GM21515 (cell line): ENCODE data around the gene ALS2CL.

Source experiments
- ATAC-seq: cut with Tn5 transposase; IDR thresholded peaks from one replicate; pipeline ENCODE4 v1.9.1; 2021; ENCODE audit not compliant: unreplicated experiment

Gene ALS2CL

DNA sequence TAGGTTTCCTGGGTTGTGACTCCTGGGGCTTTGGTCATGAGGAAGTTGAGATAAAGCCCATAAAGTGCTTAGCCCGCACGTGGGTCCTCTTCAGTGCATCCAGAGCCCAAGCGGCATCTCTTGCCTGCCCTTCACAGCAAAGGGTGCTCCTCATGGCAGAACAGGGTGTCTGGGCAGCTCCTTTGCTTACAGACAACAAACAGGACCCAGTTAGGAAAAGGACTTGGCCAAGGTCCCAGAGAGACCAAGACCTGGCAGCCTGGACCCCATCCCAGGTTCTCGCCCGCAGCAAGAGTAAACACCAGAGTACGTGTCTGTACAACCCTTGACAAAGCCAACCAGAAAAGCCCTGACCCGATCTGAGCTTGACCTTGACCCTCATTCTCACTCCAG is 27.0 kb downstream of the ALS2CL start:
- no peak for ATAC-seq

DNA sequence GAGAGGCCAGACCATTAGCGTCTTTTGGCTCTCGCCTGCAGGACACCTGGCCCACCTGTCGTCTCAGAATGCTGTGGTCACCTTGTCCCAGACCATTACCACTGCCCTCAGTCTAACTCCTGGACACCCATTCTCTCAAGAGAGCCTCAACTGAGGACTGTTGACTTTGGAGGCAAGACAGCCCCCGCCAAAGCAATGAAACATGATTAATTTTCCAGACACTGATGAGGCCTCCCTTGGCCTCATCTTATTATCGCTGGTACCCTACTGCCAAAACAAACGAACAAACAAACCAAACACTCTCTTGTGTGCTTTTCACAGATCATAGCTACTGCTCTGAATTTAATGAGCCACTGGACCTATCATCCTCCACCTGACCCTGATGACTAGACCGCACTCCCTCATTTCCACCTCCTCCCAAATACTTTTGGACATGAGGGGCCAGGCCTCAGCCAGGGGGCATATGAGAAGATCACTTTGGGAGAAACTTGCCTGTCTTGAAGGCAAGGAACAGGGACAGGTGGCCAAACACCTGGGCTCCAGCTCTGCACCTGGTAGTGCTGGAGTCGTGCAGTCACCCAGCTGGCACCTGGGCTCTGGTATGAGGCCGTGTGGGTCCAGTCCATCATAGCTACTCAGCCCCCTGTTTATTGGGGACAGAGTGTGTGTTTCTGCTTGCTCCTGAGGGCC is 27.6 kb downstream of the ALS2CL start:
- ATAC-seq, result no peak

DNA sequence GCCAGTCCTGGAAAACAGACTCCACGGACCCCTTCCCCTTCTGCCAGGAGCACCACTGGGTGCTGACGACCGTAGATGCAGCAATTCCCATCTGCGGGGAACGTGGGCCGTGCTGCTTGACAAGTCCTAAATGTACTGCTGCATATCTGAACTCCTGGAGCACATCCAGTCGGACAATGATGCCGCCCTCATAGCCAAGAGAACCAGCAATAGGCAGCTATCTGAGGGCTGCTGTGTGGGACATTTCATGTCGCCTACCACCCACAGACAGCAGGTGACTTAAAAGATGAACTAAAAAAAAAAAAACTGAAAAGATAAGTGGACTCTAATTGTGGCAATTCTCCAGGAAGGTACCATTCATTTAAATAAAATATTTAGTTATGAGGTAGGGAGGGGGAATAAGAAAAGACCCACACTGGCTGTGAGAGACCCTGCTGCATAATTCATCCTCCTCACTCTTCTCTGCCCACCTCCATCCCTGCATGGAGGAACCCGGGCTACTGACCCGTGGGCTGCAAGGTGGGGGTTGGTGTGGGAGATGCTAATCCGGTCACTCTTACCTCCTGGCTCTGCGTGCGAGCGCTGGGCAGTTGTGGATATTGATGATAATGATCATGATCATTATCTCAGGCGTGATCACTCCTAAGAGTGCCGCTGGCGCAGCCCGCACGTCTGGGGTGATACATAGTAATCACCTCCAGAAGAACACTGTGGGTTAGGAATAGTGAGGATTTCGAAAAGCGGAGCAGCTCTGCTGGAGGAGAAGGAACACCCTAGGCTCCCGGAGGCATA is 28.3 kb downstream of the ALS2CL start:
- ATAC-seq, result no peak

DNA sequence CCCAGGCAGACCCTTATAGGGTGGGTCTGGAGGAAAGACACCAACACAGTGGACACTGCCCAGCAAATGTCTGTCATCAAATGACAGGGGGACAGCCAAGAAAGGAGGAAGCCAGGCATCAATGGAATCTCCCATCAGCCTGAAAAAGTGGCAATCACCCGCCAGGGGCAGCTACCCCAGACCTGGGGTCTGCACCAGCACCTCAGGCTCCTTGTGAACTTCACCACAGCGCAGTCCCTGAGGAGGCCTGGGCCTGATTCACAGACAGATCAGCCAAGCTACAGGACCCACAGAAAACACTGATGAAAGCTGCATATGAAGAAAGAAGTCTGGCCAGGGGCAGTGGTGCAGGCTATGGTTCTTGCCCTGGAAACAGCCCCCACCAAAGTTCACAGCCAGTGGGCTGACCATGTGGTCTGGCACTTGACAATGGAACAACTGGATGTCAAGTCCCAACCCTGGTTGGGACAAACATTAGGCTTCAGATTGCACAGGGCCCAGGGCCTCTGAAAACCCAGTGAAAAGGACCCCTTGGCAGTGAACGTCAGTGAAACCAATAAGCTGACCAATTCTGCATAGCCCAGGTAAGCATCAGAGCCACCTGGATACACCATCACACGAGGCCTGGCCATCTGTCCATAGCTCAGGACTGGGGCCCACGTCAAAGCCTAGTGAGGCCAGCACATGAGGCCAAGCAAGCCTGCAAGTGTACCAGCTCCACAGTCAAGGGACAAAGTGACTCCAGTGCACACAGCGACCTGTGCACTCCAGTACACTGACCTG is 29.1 kb downstream of the ALS2CL start:
- ATAC-seq, result no peak

DNA sequence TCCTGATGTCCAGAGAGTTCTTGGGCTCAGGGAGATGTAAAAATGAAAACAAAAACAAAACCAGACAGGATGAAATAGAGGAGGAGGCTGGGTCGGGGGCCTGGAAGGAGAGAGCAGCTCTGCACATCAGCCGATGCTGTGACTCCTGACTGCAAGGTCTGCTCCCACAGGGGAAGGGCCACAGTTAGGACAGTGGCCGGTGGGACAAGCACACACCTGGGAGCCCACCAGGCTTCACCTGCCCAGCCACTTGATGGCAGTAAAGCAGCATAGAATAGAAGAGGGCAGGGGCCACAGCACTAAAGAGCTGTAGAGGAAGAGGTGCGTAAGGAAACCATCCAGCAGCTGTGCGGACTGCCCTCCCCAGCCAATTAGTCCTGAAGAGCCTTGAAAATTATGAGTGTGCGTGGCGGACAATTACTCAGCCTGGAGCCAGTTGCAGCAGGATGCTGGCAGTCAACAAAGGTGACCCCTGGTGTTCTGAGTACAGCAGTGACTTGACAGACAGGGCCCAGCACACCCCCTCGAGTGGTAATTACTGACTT is 29.8 kb downstream of the ALS2CL start:
- ATAC-seq, result no peak

DNA sequence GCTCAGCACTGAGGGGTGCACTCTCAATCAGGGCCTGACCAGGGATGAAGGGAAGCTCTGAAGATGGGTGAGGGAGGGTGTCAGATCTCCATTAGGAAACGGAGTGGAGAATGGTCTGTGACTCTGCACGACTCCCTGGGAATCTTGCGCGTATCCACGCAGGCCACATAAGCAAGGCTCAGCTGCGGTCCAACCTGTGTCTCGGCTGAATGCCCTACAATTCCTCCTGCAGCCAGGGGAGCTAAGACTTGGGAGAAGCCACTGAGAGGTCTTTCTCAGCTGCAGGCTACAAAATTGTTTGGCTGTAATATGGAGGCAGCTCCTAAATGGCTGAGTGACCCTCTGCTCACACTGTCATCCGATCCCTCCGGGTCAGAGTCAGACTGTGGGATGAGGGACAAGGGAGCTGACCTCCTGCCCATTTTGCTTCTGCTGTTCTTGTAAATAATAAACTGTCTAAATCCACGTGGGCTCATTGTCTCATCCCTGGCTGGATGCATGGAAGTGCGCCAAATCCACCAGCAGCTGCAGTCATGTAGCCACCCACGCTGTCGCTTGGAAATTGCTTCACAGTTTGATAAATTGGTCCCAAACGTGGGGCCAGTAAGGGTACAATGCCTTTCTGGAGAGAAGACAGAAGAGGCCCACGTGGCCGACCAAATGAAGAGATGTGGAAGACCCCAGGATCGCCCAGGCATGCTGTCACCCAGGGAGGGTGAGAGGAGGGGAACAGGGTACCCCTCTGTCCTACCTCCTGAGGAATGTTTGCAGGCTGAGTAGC is 30.5 kb downstream of the ALS2CL start:
- no peak for ATAC-seq

DNA sequence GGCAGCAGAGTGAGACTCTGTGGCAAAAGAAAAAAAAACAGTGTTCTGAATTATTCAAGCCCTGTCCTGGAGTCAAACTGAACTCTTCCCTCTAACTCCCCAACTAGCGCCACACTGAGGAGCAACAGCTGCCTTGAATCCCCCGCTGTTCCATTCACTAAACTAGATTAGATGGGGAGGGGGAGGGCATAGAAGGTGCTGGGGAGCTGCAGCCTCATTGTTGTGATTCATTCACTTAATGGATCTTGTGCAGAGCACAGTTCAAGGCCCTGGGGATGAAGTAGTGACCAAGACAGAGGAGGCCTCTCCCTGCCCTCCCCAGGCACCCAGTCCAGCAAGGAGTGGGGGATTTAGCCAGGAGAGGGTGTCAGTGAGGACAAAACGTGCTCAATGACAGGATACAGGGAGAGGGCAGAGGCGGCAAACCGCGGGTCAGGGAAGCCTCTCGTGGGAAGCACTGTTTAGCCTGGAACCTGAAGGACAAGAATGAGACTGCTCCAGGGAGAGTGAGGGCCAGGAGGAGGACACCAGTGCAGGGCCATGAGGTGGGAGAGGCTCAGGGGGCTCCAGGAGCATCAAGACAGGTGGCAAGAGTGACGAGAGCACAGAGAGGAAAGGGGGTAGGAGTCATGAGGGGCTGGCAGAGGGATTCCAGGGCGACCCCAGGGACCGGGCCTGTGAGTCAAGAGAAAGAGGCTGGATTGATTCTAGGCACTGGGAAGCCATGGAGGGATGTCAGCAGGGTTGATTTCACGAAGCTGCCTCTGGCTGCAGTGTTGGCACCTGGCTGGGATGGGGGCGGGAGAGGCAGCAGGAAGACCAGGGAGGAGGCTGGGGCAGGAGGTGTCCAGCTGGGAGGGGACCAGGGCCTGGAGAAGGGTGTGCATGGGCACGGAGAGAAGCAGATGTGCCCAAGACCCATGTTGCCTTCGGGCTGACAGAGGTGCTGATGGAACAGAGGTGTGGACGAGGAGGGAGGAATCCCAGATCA is 31.4 kb downstream of the ALS2CL start:
- ATAC-seq, result no peak

DNA sequence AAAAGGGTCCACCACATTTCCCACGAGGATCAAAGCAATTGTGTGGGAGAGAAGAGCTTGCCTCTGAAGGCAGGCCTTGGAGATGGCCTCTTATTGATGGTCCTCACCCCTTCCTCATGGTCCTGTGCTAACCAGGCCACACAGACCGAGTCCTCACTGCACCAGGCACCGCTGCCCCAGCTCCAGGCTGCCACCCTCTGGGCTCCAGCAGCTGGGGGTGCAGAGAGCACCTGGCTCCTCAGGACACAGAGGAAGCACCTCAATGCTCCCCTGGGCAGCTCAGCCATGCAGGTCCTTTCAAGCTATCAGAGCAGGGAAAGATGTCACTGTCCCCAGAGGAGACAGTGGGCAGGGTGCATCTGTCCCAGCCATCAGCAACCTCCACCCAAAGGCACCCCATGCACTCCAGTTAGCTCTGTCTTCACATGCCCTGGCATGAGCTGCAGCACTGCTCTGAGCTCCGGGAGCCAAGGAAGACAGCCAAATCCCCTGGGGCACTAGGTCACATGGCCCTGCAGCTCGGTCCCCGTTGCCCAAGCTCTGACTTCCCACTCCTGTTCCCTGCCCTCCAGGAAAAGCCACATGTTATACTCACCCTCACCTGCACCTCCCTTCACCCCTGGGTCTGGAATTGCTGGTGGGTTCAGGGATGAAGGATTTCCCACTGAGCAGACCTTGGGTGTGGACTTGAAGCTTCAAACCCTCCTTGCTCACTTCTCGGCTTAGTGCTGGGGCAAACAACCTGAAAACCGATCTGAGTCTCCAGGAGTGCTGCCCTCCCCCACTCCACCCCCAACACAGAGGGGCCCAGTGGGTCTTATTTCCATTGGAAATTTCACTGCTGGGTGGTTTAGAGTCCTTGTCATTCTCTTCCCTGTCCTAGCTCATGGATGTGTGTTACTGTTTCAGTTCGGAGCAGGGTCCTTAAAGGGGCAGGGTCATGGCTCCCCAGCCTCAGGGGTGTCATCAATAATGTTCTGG is 32.6 kb downstream of the ALS2CL start:
- ATAC-seq, result no peak

DNA sequence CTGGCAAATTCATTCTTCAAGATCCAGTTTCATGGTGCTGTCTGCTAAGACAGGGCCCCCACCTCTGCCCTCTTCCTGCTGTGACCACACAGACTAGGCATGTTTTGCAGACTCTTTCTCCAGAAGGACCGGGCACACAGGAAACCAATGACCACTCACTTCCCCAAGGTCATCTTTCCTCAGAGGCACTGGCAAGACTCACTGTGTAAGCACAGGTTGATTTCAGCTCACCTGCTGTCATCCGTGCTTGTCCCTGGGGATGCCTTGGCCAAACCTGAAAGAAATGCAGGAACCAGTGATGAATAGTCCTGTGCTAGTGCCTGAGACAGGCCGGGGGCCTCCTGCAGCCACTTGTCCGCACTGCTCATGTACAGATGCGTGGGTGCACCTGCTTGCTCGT is 33.5 kb downstream of the ALS2CL start:
- ATAC-seq, result no peak

DNA sequence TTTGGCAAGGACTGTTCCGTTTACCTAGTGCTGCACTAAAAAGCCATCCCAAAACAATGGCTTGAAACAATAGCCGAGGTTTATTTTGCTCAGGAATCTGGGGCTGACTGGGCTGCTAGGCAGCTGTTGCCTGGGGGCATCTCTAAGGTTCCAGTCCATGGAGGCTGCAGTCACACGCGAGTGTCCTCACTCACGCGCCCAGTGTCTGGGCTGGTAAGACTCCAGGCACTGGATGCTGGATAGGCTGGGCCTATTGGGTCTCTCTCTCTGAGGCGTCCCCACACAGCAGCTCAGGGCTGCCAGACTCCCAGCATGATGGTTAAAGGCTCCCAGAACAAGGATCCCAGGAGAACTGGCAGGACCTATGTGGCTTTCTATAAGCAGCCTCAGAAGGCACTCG is 34.2 kb downstream of the ALS2CL start:
- no peak for ATAC-seq

DNA sequence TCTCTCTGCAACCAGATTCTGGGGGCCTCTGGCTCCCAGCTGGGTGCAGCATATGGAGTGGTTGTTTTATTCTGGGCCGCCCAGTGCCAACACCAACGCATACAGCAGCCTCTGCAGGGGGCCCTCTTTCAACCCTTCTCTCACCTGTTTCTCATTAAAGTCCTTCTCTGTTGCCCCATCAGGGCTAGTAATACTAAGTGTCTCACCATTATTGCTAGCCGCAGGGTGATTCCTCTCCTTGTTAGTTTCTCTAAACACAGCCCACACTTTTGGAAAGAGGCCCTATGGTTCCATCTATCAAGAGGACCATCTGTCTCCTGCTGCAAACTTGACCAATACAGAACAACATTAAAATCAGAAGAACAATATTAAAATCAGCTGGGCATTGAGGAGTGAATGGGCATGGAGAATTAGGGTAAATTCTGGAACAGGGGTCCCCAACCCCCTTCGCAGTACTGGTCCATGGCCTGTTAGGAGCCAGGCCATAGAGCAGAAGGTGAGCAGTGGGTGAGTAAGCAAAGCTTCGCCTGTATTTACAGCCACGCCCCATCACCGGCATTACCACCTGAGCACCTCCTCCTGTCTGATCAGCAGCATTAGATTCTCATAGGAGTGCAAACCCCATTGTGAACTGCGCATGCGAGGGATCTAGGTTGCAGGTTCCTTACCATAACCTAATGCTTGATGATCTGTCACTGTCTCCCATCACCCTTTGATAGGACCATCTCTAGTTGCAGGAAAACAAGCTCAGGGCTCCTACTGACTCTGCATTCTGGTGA is 36.5 kb downstream of the ALS2CL start:
- no peak for ATAC-seq

DNA sequence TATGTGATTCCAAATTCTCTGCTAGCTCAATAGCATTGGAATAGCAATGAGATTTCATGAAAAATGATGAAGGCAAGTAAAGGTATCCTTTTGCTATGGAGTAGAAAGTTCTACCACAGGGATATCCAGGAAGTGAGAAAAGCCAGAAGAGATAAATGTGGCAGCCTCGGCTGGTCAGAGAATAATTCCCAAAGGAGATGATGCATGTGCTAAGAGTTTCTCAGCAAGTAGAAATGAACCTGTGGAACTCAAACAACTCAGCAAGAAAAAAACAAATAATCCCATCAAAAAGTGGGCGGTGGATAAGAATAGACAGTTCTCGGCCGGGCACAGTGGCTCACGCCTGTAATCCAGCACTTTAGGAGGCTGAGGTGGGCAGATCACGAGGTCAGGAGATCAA is 38.2 kb downstream of the ALS2CL start:
- ATAC-seq, result no peak

DNA sequence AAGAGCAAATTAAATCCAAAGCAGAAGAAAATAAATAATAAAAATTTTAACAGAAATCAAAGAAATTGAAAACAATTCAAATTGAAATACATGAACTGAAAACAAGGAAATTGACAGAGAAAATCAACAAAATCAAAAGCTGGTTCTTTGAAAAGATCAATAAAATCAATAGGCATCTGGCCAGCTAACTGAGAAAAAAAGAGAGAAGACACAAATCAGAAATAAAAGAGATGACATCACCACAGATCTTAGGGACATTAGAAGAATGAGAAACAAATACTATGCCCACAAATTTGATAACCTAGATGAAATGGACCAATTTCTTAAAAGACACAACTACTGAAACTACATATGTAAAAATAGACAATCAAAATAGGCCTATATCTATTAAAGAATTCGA is 42.4 kb downstream of the ALS2CL start:
- no peak for ATAC-seq

DNA sequence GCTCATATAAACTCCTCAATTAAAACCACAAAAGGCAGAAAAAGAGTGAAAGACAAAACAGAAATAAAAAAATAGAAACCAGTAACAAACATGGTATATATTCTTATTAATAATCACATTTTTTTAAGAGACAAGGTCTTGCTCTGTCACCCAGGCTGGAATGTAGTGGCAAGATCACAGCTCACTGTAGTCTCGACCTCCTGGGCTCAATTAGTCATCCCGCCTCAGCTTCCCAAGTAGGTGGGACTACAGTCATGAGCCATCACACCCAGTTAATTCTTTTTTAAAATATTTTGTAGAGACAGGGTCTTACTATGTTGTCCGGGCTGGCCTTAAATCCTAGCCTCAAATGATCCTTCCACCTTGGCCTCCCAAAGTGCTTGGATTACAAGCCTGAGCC is 44.0 kb downstream of the ALS2CL start:
- no peak for ATAC-seq

DNA sequence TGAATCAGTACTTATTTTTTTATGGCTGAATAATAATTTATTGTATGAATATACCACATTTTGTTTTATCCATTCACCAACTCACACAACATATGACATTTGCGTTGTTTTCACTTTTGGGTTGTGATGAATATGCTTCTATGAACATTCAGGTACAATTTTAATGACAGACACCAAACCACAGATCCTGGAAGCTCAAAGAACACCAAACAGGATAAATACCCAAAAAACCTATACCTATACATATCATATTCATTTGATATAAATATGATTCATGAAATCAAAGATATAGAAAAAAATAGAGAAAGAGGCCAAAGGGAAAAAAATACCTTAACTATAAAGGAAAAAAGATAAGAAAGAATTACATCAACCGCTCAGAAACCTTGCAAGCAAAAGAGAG is 45.4 kb downstream of the ALS2CL start:
- ATAC-seq, result no peak

DNA sequence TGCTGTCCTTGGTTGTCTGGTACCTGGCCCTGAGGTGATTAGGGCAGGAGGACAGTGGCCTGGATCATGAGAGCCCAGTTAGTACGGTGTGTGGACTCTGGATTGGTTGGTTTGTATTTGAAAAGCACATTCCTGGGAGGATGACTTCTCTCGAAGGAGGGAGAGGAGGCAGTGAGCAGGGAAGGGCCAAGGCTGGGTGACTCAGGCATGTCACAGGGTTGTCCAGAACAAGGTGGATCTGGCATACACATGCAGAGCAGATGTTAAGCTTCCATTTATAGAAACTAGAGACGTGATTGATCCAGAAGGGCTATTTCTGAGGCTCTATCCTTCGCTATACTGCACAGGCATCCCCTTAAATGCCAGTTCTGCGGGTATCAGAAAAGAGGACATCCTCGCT is 46.8 kb downstream of the ALS2CL start:
- ATAC-seq, result no peak

DNA sequence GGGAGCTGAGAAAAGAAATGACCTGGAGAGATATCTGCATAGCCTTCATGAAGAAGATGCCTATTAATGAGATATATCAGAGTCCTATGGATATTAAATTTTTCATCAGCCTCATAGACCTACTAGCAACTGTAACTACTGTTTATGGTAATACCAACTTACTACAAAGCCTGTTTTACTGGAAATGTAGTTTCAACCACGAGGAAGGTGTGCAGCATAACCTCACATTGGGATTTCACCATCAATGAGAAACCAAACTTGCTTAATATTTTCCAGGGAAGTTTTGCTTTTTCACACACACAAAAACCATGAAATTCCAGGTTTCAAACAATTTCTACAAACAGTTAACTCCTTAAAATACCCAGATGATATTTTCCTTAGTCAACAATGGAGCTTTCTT is 49.8 kb downstream of the ALS2CL start:
- no peak for ATAC-seq

DNA sequence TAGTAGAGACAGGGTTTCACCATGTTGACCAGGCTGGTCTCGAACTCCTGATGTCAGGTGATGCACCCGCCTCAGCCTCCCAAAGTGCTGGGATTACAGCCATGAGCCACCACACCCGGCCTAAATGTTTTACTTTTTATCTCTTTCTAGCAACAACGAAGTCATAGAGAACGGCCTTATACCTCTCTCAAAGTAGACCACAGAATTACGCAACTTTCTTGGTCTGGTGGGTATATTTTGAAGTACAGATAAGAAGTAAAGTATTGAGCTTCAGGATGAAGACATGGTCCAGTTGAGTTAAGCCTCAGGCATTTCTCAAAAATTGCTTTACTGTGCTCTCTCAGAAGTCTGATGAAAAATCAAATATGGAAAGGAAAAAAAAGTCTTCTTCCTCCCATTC is 50.5 kb downstream of the ALS2CL start:
- ATAC-seq, result no peak
